NCI-H69 (cell line): ENCODE results near the gene DDX27.

Experiments used
- DNase-seq: peaks from one replicate; lab custom pipeline; 2025; lab: John Stamatoyannopoulos, UW

Gene DDX27

DNA sequence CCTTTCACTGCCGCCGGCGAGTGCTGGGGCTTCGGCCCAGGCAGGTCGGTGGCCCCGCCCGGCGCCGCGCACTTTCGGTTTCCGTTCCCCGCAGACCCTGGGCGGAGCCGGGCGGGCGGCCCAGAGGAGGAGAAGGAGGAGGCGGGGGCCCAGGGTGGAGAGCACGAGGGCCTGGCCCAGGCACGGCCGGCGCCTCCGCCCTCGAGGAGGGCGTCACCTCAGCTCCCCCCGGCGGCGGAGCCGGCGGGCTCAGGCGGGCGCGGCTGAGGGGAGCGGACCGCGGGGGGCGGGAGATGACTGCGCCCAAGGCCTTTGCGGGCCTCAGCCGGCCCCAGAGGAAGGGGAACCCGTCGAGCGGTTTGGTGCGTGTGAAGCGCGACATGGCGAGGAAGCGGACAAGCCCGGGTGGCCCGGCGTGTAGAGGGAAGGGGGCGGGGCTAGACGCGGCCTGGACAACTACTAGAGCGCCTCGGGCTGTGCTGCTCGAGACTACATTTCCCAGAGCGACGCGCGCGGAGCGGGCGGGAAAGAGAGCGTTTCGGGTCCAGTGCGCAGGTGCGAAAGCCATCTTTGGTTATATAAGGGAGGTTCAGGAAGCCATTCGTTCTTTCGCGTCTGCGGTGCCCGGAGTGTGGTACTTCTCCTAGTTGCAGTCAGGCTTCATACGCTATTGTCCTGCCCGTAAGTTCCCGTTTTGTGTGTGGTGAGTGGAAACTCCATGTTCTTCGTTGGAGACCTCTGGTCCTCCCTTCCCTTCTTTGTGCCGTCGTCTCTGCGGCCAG is 59.0 kb downstream of the DDX27 start, which contains the start of gene ZNFX1:
Gene ZNFX1, minus strand, starts transcription at position 22 of the 782 bp plus-strand sequence. CDS start 2,218 bp downstream, outside the sequence.
- peak; percentile 96 for DNase-seq

DNA sequence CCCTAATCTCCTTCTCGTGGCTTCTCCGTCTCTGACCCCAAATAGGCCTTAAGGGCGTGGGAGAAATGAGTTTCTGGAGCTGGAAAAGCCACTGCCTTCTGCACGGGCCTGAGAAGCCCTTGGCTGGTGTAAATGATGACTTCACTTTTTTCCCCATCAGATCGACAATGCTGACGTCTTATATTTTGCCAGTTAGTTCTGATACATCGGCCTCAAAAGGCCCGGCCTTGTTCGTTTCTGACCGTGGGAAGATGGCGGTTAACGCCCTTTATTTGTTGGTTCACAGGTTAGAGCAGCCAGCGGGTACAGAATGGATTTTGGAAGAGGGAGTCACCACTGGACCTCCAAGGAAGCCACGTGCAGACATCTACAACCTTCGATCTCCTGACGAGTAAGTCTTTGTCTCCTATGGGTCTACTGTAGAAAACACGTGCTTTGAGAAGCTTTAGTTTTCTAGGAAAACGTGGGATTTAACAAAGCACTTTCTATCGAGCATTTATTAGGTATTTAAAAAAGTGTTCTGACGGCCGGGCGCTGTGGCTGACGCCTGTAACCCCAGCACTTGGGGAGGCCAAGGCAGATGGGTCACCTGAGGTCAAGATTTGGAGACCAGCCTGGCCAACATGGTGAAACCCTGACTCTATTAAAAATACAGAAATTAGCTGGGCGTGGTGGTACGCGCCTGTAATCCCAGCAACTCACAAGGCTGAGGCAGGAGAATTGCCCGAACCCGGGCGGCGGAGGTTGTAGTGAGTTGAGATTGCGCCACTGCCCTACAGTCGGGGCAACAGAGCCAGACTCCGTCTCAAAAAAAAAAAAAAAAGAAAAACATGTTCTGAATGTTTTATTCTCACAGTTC is 59.8 kb downstream of the DDX27 start:
- DNase-seq: no peak

DNA sequence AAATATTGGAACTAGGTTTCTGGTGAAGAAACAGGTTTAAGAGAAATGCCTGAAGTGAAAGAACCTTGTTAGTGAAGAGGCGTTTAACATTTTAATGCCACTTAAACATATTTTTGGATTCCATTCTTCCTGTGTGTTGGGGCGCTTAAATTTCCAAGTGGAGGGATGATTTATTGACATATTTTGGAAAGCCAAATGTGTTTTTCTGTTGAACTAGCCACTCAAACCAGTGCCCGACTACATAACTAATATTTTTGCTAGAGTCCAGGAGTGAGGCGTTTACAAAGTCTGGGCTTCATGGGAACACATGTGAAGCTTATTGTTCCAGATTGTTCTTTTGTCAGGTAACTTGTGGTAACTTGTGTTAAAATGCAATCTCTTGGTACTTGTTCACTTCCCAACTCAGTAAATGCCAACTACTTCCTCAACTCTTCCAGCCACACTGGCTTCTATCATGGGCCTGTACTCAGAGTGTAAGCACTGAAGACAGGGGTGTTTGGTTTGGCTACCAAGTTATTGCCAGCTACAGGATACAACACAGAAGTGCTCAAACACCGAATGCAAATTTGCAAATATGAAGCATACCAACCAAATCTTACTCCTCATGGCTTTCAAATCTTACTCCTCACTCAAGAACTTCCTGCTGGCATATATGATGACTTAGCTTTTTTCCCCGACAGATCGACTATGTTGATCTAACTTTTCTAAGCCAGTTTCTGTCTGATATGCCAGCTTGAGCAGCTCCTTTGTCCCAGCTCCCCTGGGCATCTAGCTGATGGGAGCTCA is 60.7 kb downstream of the DDX27 start:
- no peak for DNase-seq

DNA sequence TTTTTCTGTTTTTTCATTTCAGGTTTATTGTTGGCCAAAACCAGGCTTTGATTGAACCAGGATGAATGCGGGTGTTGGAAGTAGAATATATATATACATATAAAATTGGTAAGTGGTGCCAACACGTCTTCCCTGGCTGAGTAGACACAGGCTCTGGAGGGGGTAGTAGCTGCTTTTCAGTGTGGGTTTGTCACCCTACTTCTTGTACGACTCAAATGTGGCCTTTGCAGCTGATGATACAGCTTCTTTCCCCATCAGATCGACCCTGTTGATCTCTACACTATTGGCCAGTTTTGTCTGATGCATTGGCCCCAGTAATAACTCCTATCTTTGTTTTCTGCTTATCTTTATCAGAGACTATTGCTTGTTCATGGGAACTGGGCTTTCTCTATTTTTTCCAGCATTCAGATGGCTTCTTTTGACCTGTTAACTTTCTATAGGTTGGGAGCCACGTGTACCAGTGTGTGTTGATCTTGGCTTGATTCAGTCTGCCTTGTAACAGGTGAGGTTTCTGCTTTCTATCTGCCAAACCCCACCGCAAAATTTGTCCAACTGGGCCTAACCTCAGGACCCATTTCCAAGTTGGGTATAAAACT is 61.3 kb downstream of the DDX27 start:
- DNase-seq: no peak

DNA sequence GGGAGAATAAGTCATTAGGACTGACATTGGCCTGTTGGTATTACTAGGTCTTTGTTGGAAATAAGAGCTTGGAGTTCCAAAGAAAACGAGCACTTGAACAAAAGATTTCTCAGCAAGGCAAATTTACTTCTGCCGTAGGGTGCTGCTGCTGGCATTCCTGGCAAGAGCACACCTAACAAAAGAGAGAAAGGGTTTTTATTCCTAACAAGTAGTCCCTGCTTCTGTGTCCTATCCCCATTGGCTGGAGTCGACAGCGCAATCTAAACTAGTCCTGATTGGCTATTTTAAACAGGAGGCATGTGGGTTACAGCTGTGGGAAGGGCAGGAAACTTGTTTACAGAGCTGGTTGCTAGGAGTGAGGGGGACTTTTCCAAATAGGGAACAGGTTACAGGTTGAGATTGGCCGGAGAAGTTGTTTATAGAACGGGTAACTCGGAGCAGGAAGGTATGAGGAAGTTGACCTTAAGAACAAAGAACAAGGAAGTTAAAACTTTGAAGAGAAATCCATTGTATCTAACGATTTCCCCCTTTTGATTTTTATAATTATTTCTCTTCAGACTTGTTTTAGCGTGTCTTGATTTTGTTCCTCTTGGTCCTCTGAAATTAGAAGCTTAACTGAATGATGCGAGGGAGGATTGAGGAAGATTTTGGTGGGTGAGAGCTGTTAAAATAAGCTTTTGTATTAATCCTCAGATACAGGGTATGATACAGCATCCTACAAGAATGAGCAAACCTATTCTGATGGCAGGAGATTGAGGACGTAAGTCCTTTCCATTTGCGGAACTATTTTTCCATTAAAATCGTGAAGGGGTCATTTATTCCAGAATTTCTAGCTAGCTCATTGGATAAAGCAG is 62.1 kb downstream of the DDX27 start:
- no peak for DNase-seq

DNA sequence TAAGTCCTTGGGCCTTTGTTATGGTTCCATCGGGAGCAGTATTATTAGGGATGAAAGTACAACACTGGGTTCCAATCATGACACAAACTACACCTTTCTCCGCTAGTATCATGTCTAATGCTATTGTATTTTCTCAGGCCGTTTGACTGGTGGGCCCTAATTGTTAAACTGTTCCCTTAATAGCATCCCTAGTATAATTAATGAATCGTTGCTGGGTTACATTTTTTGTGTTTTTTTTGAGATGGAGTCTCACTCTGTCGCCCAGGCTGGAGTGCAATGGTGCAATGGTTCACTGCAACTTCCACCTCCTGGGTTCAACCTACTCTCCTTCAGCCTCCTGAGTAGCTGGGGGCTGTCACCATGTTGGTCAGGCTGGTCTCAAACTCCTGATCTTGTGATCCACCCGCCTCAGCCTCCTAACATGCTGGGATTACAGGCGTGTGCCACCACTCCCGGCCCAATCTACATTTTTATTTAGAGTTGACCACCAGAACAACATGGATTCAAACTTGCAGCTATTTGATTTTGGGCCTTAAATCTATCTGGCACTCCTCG is 62.8 kb downstream of the DDX27 start:
- DNase-seq: no peak

DNA sequence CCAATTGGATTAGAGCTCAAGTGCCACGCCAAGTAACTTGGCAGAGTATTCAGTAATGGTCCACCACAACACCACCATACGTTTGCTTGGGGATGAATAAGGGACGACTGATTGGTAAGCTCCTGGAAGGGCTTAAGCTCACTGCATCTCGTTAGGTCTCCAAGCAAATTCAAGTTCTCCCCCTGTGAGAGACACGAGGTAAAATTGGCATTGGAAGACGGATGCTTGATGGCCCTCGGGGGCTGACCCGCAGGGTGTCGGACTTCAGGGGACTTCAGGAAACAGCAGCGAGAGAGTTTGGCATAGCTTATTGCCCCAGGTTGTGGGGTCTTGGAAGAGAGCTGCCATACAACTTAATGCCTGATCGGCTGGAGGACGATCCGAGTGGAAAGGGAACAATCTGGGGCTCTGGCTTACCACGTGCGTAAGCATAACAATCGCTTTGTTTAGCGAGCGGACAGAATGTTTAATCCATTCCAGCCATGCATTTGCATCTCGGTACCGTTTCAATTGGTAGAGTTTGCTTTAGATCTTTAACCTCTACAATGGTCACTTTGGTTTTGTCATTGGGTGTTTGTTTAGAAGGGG is 63.5 kb downstream of the DDX27 start:
- no peak for DNase-seq

DNA sequence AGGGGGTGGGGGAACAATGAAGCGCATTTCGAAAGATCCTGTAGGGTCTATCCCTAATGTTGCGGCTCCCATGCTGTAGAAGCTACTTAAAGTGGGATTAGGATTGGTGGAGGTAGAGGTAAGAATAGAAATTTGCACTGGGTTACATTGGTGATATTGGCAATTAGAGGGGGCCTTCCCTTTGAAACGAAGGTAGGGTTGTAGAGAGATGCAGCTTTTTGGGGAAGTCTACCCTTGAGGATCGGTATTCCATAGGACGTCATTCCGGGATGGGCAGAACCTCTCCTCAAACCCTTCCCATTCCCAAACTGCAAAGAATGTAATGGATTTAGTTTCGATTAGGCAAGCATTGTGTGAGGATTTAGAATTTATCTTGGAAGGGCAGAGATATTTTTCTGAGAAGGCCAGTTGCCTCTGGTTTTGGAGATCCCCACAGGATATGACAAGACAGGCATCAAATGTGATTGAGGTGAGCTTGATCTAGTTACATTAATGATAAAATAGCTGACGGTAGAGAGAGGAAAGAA is 64.0 kb downstream of the DDX27 start:
- DNase-seq: no peak

DNA sequence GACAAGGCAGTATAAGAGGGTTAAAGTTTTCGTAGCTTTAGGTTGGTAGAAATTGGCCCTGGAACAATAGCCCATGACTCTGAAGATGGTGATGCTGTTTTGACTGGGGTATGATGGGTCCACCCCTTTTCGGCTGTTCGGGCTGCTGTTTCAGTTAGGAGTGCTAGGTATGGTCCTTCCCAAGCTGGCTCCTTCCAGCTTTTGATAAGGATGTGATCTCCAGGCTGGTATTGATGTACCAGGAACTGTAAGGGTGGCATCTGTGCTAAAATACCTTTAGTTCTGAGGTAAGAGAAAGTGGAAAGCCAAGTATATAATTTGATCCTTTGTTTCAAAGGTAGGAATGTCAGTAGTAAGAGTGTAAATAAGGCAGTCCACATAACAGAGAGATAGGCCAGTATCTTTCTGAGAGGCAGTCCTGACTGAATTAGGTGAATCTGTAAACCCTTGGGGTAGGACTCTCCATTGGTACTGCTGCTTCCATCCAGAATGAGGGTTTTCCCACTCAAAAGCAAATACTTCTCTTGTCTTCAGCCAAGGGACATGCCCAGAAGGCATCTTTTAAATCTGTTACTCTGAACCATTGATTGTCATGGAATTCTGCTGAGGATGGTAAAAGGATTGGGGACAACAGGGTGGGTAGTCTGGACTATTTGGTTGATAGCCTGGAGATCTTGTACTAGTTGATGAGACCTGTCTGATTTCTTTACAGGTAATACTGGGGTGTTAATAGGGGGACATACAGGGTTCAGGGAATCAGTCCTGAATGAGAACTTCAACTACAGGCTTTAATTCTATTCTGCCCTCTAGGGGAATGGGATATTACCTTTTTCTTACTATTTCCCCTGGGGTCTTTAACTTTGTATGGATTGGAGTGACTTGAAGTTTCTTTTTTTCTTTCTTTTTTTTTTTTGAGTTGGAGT is 64.7 kb downstream of the DDX27 start:
- no peak for DNase-seq

DNA sequence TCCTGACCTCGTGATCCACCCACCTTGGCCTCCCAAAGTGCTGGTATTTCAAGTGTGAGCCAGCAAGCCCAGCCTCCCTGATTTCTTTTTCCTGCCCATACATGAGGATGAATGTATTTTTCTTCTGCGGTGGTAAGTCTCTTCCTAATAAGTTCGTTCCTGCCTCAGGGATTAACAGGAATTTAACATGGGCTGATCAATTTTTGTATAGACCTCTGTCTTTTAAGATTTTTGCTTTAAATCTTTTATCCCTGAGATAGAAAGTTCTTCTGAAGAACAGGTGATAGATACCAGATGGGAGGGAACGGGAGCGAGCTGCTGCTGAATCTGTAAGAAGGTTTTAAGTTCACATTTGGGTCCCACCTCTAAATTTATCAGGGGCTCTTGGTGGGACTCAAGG is 65.6 kb downstream of the DDX27 start:
- DNase-seq: no peak

DNA sequence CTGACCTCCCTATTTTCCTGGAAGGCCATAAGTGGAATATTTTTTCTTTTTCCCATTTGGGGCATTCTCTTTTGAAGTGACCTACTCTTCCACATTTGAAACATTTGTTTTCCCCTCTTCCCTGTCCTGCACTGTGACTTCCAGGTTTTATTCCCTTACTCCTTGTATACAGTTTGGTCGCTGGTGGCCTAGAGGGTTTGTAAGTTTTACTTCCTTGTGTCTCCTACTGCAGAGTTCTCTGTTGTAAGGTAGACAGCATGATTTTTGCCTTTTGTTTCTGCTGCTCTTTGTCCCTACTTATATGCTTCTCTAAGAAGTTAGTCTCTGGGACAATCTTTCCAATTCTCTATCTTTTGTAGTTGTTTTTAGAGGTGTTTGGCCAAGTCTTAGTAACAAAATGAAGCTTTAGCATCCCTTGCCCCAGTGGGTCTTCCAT is 66.0 kb downstream of the DDX27 start:
- no peak for DNase-seq

DNA sequence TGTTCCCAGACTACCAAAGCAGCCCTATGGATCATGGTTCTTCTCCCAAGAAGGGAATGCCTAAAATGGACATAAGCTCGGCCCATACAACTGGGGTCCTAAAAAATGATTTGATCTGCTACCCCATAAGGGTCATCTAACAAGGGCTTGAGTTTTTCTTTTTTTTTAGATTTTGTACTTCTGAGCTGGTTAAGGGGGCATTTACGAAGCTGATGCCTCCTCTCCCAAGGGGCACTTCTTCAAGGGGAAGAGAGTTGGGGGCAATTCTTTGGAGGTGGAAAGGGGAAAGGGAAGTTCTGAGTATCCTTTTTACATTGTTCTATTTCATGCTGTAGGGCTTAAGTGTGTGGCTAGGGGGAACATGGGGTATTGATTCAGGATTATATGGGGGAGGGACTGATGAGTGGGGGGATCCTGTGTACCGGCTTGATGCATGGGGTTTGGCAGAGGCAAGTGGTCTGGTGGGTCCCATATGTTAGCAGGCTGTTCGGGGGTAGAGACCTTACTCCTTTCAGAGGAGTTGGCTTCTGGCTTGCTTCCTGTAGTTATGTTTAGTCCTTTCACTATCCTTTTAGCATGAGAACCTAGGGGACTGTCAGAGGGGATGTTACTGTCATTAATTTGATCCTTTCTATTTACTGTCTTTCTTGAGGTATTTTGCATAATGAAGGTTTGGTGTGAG is 66.7 kb downstream of the DDX27 start:
- no peak for DNase-seq

DNA sequence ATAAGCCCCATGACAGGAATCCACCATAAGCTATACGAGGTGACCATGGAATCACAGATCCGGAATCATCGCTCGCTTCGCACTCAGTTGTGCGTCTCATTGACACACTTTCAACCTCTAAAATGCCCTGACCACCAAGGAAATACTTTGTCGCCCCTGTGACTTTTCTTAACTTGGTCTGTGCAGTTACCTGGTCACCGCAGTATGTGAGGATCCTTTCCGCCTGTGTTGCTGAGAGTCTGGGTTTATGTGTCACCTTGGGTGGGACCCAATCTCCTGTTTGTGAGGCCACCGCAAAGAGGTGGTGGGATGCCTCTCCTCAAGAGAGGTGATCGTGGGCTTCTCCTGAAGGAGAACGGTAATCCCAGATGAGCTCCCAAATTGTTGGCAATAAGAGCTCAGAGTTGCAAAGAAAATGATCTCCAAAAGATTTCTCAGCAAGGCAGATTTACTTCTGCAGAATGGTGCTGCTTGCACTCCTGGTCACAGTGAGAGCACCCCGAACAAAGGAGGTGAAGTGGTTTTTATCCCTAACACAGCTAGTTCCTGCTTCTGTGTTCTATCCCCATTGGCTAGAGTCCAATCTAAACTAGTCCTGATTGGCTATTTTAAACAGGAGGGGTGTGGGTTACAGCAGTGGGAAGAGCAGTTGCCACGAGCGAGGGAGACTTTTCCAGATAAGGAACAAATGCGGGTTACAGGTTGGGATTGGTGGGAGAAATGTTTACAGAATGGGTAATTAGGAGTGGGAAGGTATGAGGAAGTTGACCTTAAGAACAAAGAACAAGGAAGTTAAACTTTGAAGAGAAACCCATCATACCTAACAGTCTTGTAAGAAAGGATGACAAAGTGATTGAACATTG is 67.7 kb downstream of the DDX27 start:
- no peak for DNase-seq

DNA sequence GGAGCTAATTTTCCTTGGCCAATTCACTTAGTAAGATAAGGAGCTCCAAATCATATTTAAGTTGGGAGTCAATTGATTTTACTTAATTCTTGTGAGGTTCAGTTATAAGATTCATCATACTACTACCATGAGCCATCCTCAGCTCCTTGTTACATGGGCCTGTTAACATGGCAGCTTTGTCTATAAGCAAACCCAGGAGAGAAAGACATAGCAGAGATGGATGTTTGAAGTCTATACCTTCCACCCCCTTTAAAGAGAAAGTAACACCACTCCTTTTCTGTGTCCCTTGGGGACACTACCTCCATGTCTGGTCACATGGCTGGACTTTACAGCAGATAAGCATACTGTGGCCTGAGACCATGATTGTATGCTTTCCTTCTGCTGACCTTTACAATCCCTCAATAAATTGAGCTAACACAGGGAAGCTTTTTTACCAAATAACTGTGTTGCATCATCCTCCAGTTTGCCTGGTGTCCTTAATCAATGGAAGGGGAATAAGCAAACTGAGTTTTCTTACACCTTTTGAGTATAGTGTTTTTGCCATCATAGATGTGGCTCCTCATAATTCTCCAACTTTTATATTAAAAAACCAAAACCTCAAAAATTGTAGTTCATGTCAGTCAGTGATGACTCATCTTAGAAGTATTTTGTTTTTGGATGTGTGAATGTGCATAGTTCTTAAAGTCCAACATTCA is 68.5 kb downstream of the DDX27 start:
- DNase-seq: no peak

DNA sequence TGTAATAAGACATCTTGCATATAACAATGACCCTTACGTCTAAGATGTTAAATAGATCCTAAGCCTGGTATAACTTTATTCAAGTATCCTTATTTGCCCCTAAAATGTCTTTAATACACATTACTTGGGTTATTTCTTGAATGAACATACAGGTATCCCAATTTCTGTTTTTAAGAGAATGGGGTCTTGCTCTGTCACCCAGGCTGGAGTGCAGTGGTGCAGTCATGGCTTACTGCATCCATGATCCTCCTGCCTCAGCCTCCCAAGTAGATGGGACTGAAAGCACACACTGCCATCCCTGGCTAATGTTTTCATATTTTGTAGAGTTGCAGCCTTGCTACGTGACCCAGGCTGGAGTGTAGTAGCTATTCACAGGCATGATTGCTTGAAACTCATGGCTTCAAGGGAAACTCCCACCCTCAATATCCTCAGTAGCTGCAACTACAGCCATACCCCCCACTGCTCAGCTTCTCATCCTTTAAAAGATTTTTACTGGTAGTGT is 69.1 kb downstream of the DDX27 start:
- DNase-seq: no peak
